HEK293 (cell line): ENCODE results near the gene EXT2.

Source experiments
- CTCF ChIA-PET: fragments of 350-600 bp; formaldehyde crosslinking; extraction: SDS; loops from one replicate; lab custom pipeline; 2021; ENCODE audit warnings: antibody characterized with exemption; lab: Yijun Ruan, JAX
- POLR2A ChIA-PET: fragments of 300-600 bp; formaldehyde crosslinking; extraction: SDS; loops from one replicate; lab custom pipeline; 2020; ENCODE audit warnings: antibody characterized with exemption, inconsistent platforms; lab: Yijun Ruan, JAX
- H3K27ac ChIP-seq: fragments of 200-500 bp; sonication (Bioruptor generic); 2 replicates; pipeline ENCODE4 v1.5.1; 2014; ENCODE audit warnings: low read depth, low read length, control low read depth, inconsistent platforms; ENCODE audit errors: extremely low read depth
- H3K36me3 ChIP-seq, 2 experiments: fragments of 200-500 bp in 1 of 2; sonication (Bioruptor generic) in 1 of 2; 1 replicate in 1 of 2; 2 replicates in 1 of 2; pipeline ENCODE4 v1.5.1; 2014 to 2017; ENCODE audit warnings: inconsistent platforms in 2 of 2, low read length in 2 of 2; ENCODE audit not compliant: control insufficient read depth in 2 of 2, insufficient read depth in 1 of 2
- H3K4me1 ChIP-seq: fragments of 200-500 bp; sonication (Bioruptor generic); 2 replicates; pipeline ENCODE4 v1.5.1; 2014; ENCODE audit warnings: mild to moderate bottlenecking, low read length, inconsistent platforms; ENCODE audit not compliant: control insufficient read depth, insufficient read depth
- H3K4me3 ChIP-seq: 2 replicates; pipeline ENCODE4 v1.5.1; 2011; ENCODE audit warnings: low read depth, mild to moderate bottlenecking, control low read depth, low read length, moderate library complexity
- H3K9me3 ChIP-seq: fragments of 200-500 bp; sonication (Bioruptor generic); 2 replicates; pipeline ENCODE4 v1.5.1; 2014; ENCODE audit warnings: low read depth, low read length, inconsistent platforms; ENCODE audit not compliant: control insufficient read depth, insufficient read depth
- GLI4 ChIP-seq: fragments of 450-650 bp; formaldehyde crosslinking; IDR thresholded peaks from 2 replicates; pipeline ENCODE4 v1.5.1; 2016; ENCODE audit warnings: missing biosample characterization, missing genetic modification characterization
- MZF1 ChIP-seq: fragments of 450-650 bp; formaldehyde crosslinking; IDR thresholded peaks from 2 replicates; pipeline ENCODE4 v1.5.1; 2017; ENCODE audit warnings: missing biosample characterization, missing genetic modification characterization, borderline replicate concordance
- OSR2 ChIP-seq: fragments of 450-650 bp; formaldehyde crosslinking; IDR thresholded peaks from 2 replicates; pipeline ENCODE4 v1.5.1; 2016; ENCODE audit warnings: missing biosample characterization, missing genetic modification characterization
- YY2 ChIP-seq: fragments of 450-650 bp; formaldehyde crosslinking; IDR thresholded peaks from 2 replicates; pipeline ENCODE4 v1.5.1; 2016; ENCODE audit warnings: missing biosample characterization, missing genetic modification characterization
- ZBTB20 ChIP-seq: fragments of 450-650 bp; formaldehyde crosslinking; IDR thresholded peaks from 2 replicates; pipeline ENCODE4 v1.5.1; 2016; ENCODE audit warnings: missing biosample characterization, missing genetic modification characterization
- ZBTB7A ChIP-seq: fragments of 450-650 bp; formaldehyde crosslinking; IDR thresholded peaks from 2 replicates; pipeline ENCODE4 v1.5.1; 2016; ENCODE audit warnings: low read depth, missing biosample characterization, missing genetic modification characterization
- ZBTB8A ChIP-seq: fragments of 450-650 bp; formaldehyde crosslinking; IDR thresholded peaks from 2 replicates; pipeline ENCODE4 v1.5.1; 2016; ENCODE audit warnings: missing biosample characterization, missing genetic modification characterization
- ZFP69B ChIP-seq: fragments of 450-650 bp; formaldehyde crosslinking; IDR thresholded peaks from 2 replicates; pipeline ENCODE4 v1.5.1; 2016; ENCODE audit warnings: missing biosample characterization, missing genetic modification characterization
- ZNF132 ChIP-seq: fragments of 450-650 bp; formaldehyde crosslinking; IDR thresholded peaks from 2 replicates; pipeline ENCODE4 v1.5.1; 2017; ENCODE audit warnings: missing biosample characterization, missing genetic modification characterization, borderline replicate concordance
- ZNF140 ChIP-seq: fragments of 450-650 bp; formaldehyde crosslinking; IDR thresholded peaks from 2 replicates; pipeline ENCODE4 v1.5.1; 2016; ENCODE audit warnings: missing biosample characterization, missing genetic modification characterization
- ZNF184 ChIP-seq: fragments of 450-650 bp; IDR thresholded peaks from 2 replicates; pipeline ENCODE4 v1.5.1; 2018; ENCODE audit warnings: missing biosample characterization, mild to moderate bottlenecking, missing genetic modification characterization
- ZNF292 ChIP-seq: fragments of 450-650 bp; formaldehyde crosslinking; IDR thresholded peaks from 2 replicates; pipeline ENCODE4 v1.5.1; 2016; ENCODE audit warnings: low read depth, missing biosample characterization, missing genetic modification characterization, borderline replicate concordance
- ZNF558 ChIP-seq: fragments of 450-650 bp; formaldehyde crosslinking; IDR thresholded peaks from 2 replicates; pipeline ENCODE4 v1.5.1; 2016; ENCODE audit warnings: missing biosample characterization, missing genetic modification characterization
- ZNF664 ChIP-seq: fragments of 450-650 bp; formaldehyde crosslinking; IDR thresholded peaks from 2 replicates; pipeline ENCODE4 v1.5.1; 2016; ENCODE audit warnings: missing biosample characterization, missing genetic modification characterization
- ZNF707 ChIP-seq: fragments of 450-650 bp; formaldehyde crosslinking; IDR thresholded peaks from 2 replicates; pipeline ENCODE4 v1.5.1; 2016; ENCODE audit warnings: missing biosample characterization, missing genetic modification characterization
- ZNF747 ChIP-seq: fragments of 450-650 bp; formaldehyde crosslinking; IDR thresholded peaks from 2 replicates; pipeline ENCODE4 v1.5.1; 2016; ENCODE audit warnings: missing biosample characterization, missing genetic modification characterization
- ZNF776 ChIP-seq: fragments of 450-650 bp; formaldehyde crosslinking; IDR thresholded peaks from 2 replicates; pipeline ENCODE4 v1.5.0; 2017; ENCODE audit warnings: missing biosample characterization, missing genetic modification characterization, borderline replicate concordance
- ZSCAN16 ChIP-seq: fragments of 450-650 bp; formaldehyde crosslinking; IDR thresholded peaks from 2 replicates; pipeline ENCODE4 v1.5.1; 2016; ENCODE audit warnings: missing biosample characterization, missing genetic modification characterization
- TF ChIP-seq, protein P1 (sequence below): fragments of 450-650 bp; formaldehyde crosslinking; conservative IDR thresholded peaks from 2 replicates; pipeline ENCODE4 v1.5.1; 2016; ENCODE audit warnings: low read depth, missing biosample characterization, missing genetic modification characterization
- TF ChIP-seq, protein P2 (sequence below): fragments of 450-650 bp; formaldehyde crosslinking; IDR thresholded peaks from 2 replicates; pipeline ENCODE4 v1.5.1; 2016; ENCODE audit warnings: missing biosample characterization, missing genetic modification characterization

The EXT2 gene

DNA sequence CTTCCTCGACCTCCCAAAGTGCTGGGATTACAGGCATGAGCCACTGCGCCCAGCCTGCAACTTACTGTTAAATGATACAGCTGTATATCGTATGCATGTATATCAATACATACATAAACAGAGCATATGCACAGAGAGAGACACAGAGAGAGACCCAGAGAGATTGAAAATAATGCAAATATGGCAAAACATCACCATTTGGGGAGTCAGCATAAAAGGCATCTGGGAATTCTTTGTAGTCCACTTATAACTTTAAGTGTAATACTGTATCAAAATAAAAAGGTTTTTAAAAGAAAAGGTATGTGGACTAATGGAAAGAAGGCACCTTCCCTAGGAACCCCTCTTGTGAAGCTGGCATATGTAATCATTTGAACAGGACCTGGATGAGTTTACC, 192.7 kb downstream of the EXT2 start:
- Histone ChIP-seq H3K4me1 (no peaks in the 10 kb centered on the region), H3K36me3 (no peaks in the 10 kb centered on the region), H3K4me3 (no peak overlapping the region), H3K27ac (no peak overlapping the region), H3K9me3 (no peaks in the 10 kb centered on the region)
- TF ChIP-seq, protein P1, sequence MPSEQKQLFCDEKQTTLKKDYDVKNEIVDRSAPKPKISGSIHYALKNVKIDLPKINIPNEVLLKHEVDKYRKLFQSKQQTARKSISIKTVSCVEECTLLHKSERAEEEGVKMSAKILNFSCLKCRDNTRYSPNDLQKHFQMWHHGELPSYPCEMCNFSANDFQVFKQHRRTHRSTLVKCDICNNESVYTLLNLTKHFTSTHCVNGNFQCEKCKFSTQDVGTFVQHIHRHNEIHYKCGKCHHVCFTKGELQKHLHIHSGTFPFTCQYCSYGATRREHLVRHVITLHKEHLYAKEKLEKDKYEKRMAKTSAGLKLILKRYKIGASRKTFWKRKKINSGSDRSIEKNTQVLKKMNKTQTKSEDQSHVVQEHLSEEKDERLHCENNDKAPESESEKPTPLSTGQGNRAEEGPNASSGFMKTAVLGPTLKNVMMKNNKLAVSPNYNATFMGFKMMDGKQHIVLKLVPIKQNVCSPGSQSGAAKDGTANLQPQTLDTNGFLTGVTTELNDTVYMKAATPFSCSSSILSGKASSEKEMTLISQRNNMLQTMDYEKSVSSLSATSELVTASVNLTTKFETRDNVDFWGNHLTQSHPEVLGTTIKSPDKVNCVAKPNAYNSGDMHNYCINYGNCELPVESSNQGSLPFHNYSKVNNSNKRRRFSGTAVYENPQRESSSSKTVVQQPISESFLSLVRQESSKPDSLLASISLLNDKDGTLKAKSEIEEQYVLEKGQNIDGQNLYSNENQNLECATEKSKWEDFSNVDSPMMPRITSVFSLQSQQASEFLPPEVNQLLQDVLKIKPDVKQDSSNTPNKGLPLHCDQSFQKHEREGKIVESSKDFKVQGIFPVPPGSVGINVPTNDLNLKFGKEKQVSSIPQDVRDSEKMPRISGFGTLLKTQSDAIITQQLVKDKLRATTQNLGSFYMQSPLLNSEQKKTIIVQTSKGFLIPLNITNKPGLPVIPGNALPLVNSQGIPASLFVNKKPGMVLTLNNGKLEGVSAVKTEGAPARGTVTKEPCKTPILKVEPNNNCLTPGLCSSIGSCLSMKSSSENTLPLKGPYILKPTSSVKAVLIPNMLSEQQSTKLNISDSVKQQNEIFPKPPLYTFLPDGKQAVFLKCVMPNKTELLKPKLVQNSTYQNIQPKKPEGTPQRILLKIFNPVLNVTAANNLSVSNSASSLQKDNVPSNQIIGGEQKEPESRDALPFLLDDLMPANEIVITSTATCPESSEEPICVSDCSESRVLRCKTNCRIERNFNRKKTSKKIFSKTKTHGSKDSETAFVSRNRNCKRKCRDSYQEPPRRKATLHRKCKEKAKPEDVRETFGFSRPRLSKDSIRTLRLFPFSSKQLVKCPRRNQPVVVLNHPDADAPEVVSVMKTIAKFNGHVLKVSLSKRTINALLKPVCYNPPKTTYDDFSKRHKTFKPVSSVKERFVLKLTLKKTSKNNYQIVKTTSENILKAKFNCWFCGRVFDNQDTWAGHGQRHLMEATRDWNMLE (tag by site-specific recombination) = no peak
- TF ChIP-seq, protein P2, sequence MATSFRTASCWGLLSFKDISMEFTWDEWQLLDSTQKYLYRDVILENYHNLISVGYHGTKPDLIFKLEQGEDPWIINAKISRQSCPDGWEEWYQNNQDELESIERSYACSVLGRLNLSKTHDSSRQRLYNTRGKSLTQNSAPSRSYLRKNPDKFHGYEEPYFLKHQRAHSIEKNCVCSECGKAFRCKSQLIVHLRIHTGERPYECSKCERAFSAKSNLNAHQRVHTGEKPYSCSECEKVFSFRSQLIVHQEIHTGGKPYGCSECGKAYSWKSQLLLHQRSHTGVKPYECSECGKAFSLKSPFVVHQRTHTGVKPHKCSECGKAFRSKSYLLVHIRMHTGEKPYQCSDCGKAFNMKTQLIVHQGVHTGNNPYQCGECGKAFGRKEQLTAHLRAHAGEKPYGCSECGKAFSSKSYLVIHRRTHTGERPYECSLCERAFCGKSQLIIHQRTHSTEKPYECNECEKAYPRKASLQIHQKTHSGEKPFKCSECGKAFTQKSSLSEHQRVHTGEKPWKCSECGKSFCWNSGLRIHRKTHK (tag by site-specific recombination) = no peak
- TF ChIP-seq ZNF776 (tag by site-specific recombination) (no peak), ZBTB7A (tag by site-specific recombination) (no peak), MZF1 (tag by site-specific recombination) (no peak), ZNF664 (no peak), ZNF132 (tag by site-specific recombination) (no peak), ZBTB8A (tag by site-specific recombination) (no peak), ZNF184 (tag by site-specific recombination) (no peak), ZNF292 (tag by site-specific recombination) (no peak)
- ChIA-PET POLR2A (no interaction called here), CTCF (interaction anchor here (0.7 to 2.5 kb wide), 7 partner anchors 29 to 329 kb away, joined by 3 to 10 read pairs (median 6); no protein-coding TSS in a partner anchor)

DNA sequence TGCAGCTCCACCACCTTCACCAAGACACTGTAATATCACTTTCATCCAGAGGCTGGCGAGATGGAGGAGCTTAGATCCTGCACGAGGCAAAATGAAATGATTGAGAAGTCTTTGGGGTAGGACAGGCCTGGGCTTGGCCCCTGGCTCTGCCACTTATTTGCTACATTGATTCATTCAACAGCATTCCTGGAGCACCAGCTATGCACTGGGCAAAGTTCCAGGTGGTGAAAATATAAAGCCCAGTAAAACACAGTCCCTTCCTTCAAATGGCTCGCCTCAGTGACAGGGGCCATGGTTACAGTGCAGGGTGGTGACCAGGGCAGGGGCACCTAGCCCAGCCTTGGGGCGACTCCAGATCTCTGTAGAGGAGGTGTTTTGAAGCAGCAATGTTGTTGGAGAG, 194.7 kb downstream of the EXT2 start:
- ChIA-PET POLR2A (no interaction called here), CTCF (interaction anchor here (0.6 to 2.5 kb wide), 4 partner anchors 47 to 197 kb away, joined by 3 to 9 read pairs (median 4); no protein-coding TSS in a partner anchor)
- H3K9me3 ChIP-seq = no peaks in the 10 kb centered on the region
- H3K27ac ChIP-seq = no peak overlapping the region
- no peak overlapping the region for H3K4me3 ChIP-seq
- no peak for TF ChIP-seq ZBTB20
- TF ChIP-seq GLI4 = no peak
- TF ChIP-seq ZSCAN16 (tag by site-specific recombination) = no peak
- no peak for TF ChIP-seq YY2 (tag by site-specific recombination)
- TF ChIP-seq OSR2 (tag by site-specific recombination) = no peak
- TF ChIP-seq ZNF747 = no peak
- no peak for TF ChIP-seq ZFP69B (tag by site-specific recombination)
- no peak for TF ChIP-seq ZNF558
- no peak for TF ChIP-seq ZNF140
- no peak for TF ChIP-seq ZNF707 (tag by site-specific recombination)
- no peaks in the 10 kb centered on the region for H3K36me3 ChIP-seq
- no peaks in the 10 kb centered on the region for H3K4me1 ChIP-seq
